GM12891 (cell line): ENCODE data around the gene VPS13D.

Source experiments
- DNase-seq: peaks from one replicate; pipeline ENCODE4 v3.0.0; 2011; ENCODE audit warnings: low spot score; ENCODE audit not compliant: insufficient read length
- FAIRE-seq: peaks from 2 replicates; lab custom pipeline; 2011; peaks lifted over from hg19 to GRCh38; lab: Jason Lieb, UNC
- PAX5 ChIP-seq: IDR thresholded peaks from 2 replicates; pipeline ENCODE4 v1.6.1; 2011; ENCODE audit warnings: low read length, moderate library complexity, mild to moderate bottlenecking; ENCODE audit not compliant: insufficient read depth, severe bottlenecking
- POLR2A ChIP-seq: IDR thresholded peaks from 2 replicates; pipeline ENCODE4 v1.6.1; 2011; ENCODE audit warnings: low read depth, low read length, control low read depth
- POLR2AphosphoS5 ChIP-seq: IDR thresholded peaks from 2 replicates; pipeline ENCODE4 v1.6.1; 2011; ENCODE audit warnings: low read depth, low read length, control low read depth
- POU2F2 ChIP-seq: IDR thresholded peaks from 2 replicates; pipeline ENCODE4 v1.6.1; 2011; ENCODE audit warnings: low read depth, mild to moderate bottlenecking, control low read depth, low read length, moderate library complexity
- SPI1 ChIP-seq: IDR thresholded peaks from 2 replicates; pipeline ENCODE4 v1.6.1; 2011; ENCODE audit warnings: low read depth, low read length, control low read depth
- TAF1 ChIP-seq: IDR thresholded peaks from 2 replicates; pipeline ENCODE4 v1.6.1; 2011; ENCODE audit warnings: low read depth, low read length, control low read depth

Gene VPS13D

DNA sequence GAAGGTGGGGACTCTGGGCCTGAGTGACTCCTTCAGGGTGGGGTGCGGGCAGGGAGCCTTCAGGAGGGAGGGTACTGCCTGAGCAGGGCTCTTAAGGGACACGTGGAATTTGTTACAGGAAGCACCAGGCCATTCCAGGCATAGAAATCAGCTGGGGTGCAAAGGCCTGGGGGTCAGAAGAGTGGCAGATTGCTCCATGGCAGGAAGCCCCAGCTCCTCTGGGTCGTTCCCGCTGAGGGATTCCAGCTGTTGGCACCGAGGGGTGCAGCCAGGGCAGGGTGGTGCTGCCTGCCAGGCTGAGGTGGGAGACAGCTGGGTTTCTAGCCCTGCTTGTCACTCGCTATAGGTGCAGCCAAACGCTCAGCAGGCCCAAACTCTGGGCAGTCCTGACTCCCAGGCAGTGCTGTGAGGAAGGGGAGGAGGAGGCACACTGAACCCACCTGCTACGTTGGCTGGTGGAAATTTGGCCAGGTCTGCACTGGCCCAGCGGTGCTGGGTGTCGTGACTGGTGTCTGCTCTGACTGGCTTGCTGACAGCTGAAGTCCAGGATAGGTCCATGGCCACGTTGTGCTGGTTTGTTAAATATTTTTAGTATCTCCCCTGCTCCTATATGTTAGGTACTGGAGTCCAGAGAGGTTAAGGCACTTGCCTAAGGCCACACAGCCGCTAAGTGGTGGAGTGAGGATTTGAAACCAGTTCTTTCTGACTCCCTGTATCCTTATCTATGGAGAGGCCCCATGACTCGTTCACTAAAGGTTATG lies 43.7 kb upstream of the VPS13D start:
- DNase-seq (no peak), FAIRE-seq (peak; percentile 26)
- no peak for TF ChIP-seq POLR2AphosphoS5
- TF ChIP-seq POLR2A, result no peak
- no peak for TF ChIP-seq TAF1
- TF ChIP-seq POU2F2, result no peak
- TF ChIP-seq PAX5, result no peak
- no peak for TF ChIP-seq SPI1

DNA sequence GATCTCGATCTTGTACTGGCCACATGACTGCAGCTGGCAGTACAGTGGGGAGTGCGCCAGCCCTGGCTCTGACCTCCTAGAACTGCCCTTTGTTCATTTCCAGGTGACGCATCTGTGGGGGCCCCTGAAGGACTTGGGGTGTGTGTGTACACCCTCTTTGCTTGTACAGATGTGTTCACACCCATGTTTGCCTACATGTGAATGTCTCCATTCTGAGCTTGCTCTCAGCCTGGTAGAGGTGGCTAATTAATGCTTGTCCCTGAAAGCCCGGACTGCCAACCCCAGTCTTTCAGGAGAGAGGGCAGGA lies 43.2 kb upstream of the VPS13D start:
- no peak for DNase-seq
- no peak for FAIRE-seq
- TF ChIP-seq PAX5 (no peak), SPI1 (no peak), POU2F2 (no peak), TAF1 (no peak)

DNA sequence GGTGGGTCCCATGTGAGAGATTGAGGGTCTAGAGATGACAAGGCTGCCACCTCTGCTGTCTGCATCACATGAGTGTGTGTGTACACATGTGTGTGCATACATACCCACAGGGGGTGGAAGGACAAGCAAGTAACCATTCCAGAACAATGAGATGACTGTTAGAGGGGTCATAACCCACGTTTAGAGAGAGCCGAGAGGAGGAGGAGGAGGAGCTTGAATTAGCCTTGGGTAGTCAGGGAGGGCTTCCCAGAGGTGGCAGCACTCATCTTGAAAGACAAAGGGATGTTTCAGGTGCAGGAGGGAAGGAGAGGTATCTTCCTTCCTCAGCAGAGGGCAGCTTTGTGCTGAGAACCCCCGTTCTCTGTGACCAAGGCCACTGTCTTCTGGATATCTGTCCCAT lies 41.7 kb upstream of the VPS13D start:
- TF ChIP-seq SPI1 (no peak), PAX5 (no peak), POLR2A (no peak), TAF1 (no peak), POU2F2 (no peak), POLR2AphosphoS5 (no peak)
- FAIRE-seq (no peak), DNase-seq (no peak)

GRCh38 chr1:12188657-12189327 lies 41.0 kb upstream of the VPS13D start:
- TF ChIP-seq SPI1, result no peak
- no peak for TF ChIP-seq TAF1
- TF ChIP-seq POLR2AphosphoS5, result no peak
- no peak for TF ChIP-seq PAX5
- TF ChIP-seq POLR2A, result no peak
- TF ChIP-seq POU2F2, result no peak
- no peak for FAIRE-seq

GRCh38 chr1:12189328-12189682 lies 40.5 kb upstream of the VPS13D start:
- no peak for TF ChIP-seq TAF1
- no peak for TF ChIP-seq PAX5
- no peak for TF ChIP-seq POLR2A
- no peak for TF ChIP-seq POLR2AphosphoS5
- TF ChIP-seq SPI1, result no peak
- TF ChIP-seq POU2F2, result no peak
- FAIRE-seq (no peak), DNase-seq (no peak)

More at GRCh38 chr1:12188657-12189327, 41.0 kb upstream of the VPS13D start:
- no peak for DNase-seq

DNA sequence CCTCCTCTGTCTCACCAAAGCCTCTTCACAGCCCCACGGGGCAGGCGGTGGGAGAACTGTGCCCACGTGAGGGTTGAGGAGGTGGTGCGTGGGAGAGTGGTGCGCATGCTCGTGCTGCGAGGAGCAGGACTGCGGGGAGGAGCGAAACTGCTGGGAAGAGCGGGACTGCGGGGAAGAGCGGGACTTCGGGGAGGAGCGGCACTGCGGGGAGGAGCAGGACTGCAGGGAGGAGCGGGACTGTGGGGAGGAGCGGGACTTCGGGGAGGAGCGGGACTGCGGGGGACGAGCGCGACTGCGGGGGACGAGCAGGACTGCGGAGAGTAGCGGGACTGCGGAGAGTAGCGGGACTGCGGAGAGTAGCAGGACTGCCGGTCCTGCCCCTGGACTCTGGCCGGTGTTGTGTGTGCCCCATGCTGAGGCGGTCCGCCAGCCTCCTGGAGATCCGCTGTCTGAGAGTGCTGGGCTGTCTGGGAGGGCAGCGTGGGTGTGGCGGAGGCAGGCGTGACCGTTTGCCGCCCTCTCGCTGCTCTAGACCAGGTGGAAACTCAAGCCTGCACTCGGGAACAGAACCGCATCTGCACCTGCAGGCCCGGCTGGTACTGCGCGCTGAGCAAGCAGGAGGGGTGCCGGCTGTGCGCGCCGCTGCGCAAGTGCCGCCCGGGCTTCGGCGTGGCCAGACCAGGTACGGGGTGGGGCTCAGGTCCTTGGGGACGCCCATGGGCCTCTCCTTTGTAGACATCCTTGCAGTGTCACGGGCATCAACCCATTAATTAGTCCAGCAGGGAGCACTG lies 38.4 kb upstream of the VPS13D start:
- TF ChIP-seq POLR2AphosphoS5 (no peak), TAF1 (no peak), SPI1 (no peak), POU2F2 (no peak), PAX5 (no peak), POLR2A (no peak)
- DNase-seq (no peak), FAIRE-seq (no peak)

- DNase-seq (no peak), FAIRE-seq (no peak)
- TF ChIP-seq PAX5 (no peak), POU2F2 (no peak), TAF1 (no peak), SPI1 (no peak), POLR2AphosphoS5 (no peak), POLR2A (no peak)
Measured at GRCh38 chr1:12194666-12195216, 35.1 kb upstream of the VPS13D start.

GRCh38 chr1:12195416-12195815 lies 34.4 kb upstream of the VPS13D start:
- TF ChIP-seq POLR2AphosphoS5, result no peak
- TF ChIP-seq PAX5, result no peak
- TF ChIP-seq SPI1, result no peak
- TF ChIP-seq POLR2A, result no peak
- no peak for TF ChIP-seq TAF1
- TF ChIP-seq POU2F2, result no peak
- no peak for DNase-seq
- peak; percentile 84 for FAIRE-seq

DNA sequence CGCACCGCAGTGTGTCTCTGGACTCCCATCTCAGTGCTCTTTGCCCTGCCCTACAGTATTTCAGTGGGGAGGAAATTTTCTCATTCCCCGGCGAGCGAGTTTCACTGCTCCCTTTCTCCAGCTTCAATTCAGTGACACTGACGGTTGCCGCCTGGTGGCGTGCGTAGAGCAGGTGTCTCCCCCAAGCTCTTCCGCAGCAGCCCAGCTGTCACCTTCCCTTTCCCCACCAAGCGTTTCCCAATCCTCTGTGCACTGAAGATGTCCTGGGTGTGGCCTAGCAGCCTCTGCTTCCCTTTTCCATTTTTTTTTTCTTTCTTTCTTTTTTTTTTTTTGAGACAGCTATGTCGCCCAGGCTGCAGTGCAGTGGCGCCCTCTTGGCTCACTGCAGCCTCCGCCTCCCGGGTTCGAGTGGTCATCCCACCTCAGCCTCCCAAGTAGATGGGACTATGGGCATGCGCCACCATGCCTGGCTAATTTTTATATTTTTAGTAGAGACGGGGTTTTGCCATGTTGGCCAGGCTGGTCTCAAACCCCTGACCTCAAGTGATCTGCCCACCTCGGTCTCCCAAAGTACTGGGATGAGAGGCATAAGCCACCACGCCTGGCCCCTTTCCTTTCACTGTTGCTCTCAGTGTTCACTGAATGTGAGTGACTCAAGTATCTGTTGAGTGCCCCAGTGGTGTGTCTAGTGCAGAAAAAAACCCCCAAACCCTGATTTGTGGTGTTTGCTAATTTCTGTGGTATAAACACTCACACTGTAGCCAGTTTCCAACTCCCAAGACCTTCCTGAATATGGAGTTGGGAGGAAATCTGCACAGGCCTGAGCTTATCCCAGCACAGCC lies 33.0 kb upstream of the VPS13D start:
- FAIRE-seq (peak; percentile 16), DNase-seq (peak; percentile 58)

More for the DNA sequence above, 33.0 kb upstream of the VPS13D start:
- TF ChIP-seq POLR2A, result no peak
- no peak for TF ChIP-seq PAX5
- no peak for TF ChIP-seq TAF1
- no peak for TF ChIP-seq POU2F2
- no peak for TF ChIP-seq SPI1
- TF ChIP-seq POLR2AphosphoS5, result no peak
